KOPT-K1 (cell line): ENCODE results near the gene CNTN1.

Experiments
- H3K27ac ChIP-seq: fragments of 200-600 bp; sonication (generic); 2 replicates; pipeline ENCODE4 v1.5.1; 2016; ENCODE audit warnings: antibody characterized with exemption, mild to moderate bottlenecking, low read depth, low read length; ENCODE audit not compliant: poor library complexity, severe bottlenecking
- H3K36me3 ChIP-seq: fragments of 200-600 bp; sonication (generic); 2 replicates; pipeline ENCODE4 v1.5.1; 2017; ENCODE audit warnings: antibody characterized with exemption, mild to moderate bottlenecking, low read length, moderate library complexity; ENCODE audit not compliant: insufficient read depth
- H3K9me3 ChIP-seq: fragments of 200-600 bp; sonication (generic); 2 replicates; pipeline ENCODE4 v1.5.1; 2017; ENCODE audit warnings: antibody characterized with exemption, low read length, mild to moderate bottlenecking; ENCODE audit not compliant: insufficient read depth, poor library complexity, severe bottlenecking

The CNTN1 gene

GRCh38 chr12:40976546-40976945 lies 284.3 kb downstream of the CNTN1 start:
- no peaks in the 10 kb centered on the region for H3K9me3 ChIP-seq
- H3K36me3 ChIP-seq = no peaks in the 10 kb centered on the region
- H3K27ac ChIP-seq = no peak overlapping the region

GRCh38 chr12:40980427-40980961 lies 288.3 kb downstream of the CNTN1 start:
- Histone ChIP-seq H3K9me3 (no peaks in the 10 kb centered on the region), H3K27ac (no peak overlapping the region), H3K36me3 (no peaks in the 10 kb centered on the region)

GRCh38 chr12:40986001-40986400 lies 293.8 kb downstream of the CNTN1 start:
- Histone ChIP-seq H3K27ac (no peak overlapping the region), H3K36me3 (no peaks in the 10 kb centered on the region), H3K9me3 (no peaks in the 10 kb centered on the region)

GRCh38 chr12:40988355-40988754 lies 296.1 kb downstream of the CNTN1 start:
- no peaks in the 10 kb centered on the region for H3K36me3 ChIP-seq
- no peaks in the 10 kb centered on the region for H3K9me3 ChIP-seq
- no peak overlapping the region for H3K27ac ChIP-seq

GRCh38 chr12:40988824-40989223 lies 296.6 kb downstream of the CNTN1 start:
- Histone ChIP-seq H3K36me3 (no peaks in the 10 kb centered on the region), H3K9me3 (no peaks in the 10 kb centered on the region), H3K27ac (no peak overlapping the region)

- H3K9me3 ChIP-seq = no peaks in the 10 kb centered on the region
- no peak overlapping the region for H3K27ac ChIP-seq
- H3K36me3 ChIP-seq = no peaks in the 10 kb centered on the region
These were observed 297.5 kb downstream of the CNTN1 start for GRCh38 chr12:40989785-40990184.

- Histone ChIP-seq H3K36me3 (no peaks in the 10 kb centered on the region), H3K27ac (no peak overlapping the region), H3K9me3 (no peaks in the 10 kb centered on the region)
These were observed 299.9 kb downstream of the CNTN1 start for GRCh38 chr12:40992158-40992557.

GRCh38 chr12:40992674-40993073 lies 300.4 kb downstream of the CNTN1 start:
- no peaks in the 10 kb centered on the region for H3K36me3 ChIP-seq

GRCh38 chr12:40993158-40993557 lies 300.9 kb downstream of the CNTN1 start:
- H3K9me3 ChIP-seq = no peaks in the 10 kb centered on the region

More at GRCh38 chr12:40992674-40993073, 300.4 kb downstream of the CNTN1 start:
- Histone ChIP-seq H3K27ac (no peak overlapping the region), H3K9me3 (no peaks in the 10 kb centered on the region)

GRCh38 chr12:40996091-40996490 lies 303.9 kb downstream of the CNTN1 start:
- Histone ChIP-seq H3K27ac (no peak overlapping the region), H3K36me3 (no peaks in the 10 kb centered on the region), H3K9me3 (no peaks in the 10 kb centered on the region)

More at GRCh38 chr12:40993158-40993557, 300.9 kb downstream of the CNTN1 start:
- Histone ChIP-seq H3K27ac (no peak overlapping the region), H3K36me3 (no peaks in the 10 kb centered on the region)

- no peaks in the 10 kb centered on the region for H3K36me3 ChIP-seq
- no peak overlapping the region for H3K27ac ChIP-seq
- no peaks in the 10 kb centered on the region for H3K9me3 ChIP-seq
These were observed 307.0 kb downstream of the CNTN1 start for GRCh38 chr12:40999210-40999609.

GRCh38 chr12:41008472-41008871 lies 316.2 kb downstream of the CNTN1 start:
- H3K27ac ChIP-seq = no peak overlapping the region
- no peaks in the 10 kb centered on the region for H3K36me3 ChIP-seq
- peaks cover 17% of the 10 kb centered on the region for H3K9me3 ChIP-seq

GRCh38 chr12:41011939-41012338 lies 319.7 kb downstream of the CNTN1 start:
- peaks cover 17% of the 10 kb centered on the region for H3K9me3 ChIP-seq
- no peak overlapping the region for H3K27ac ChIP-seq
- no peaks in the 10 kb centered on the region for H3K36me3 ChIP-seq

- H3K9me3 ChIP-seq = peaks cover under 1% of the 10 kb centered on the region
- H3K27ac ChIP-seq = no peak overlapping the region
- no peaks in the 10 kb centered on the region for H3K36me3 ChIP-seq
These were observed 321.8 kb downstream of the CNTN1 start for GRCh38 chr12:41013881-41014642.

GRCh38 chr12:41014643-41015020 lies 322.4 kb downstream of the CNTN1 start:
- Histone ChIP-seq H3K9me3 (no peaks in the 10 kb centered on the region), H3K27ac (no peak overlapping the region)

GRCh38 chr12:41018010-41018409 lies 325.8 kb downstream of the CNTN1 start:
- no peak overlapping the region for H3K27ac ChIP-seq
- no peaks in the 10 kb centered on the region for H3K36me3 ChIP-seq
- no peaks in the 10 kb centered on the region for H3K9me3 ChIP-seq

More at GRCh38 chr12:41014643-41015020, 322.4 kb downstream of the CNTN1 start:
- H3K36me3 ChIP-seq = no peaks in the 10 kb centered on the region
